GM19324 (cell line): ENCODE results near the gene EPS8L3.
"Not testable (repeated sequence)": the region's sequence is repeated elsewhere in the genome, so short reads cannot be mapped to it uniquely, and the experiment has no call there.

ENCODE experiments used
- ATAC-seq: cut with Tn5 transposase; IDR thresholded peaks from one replicate; pipeline ENCODE4 v1.9.1; 2021; ENCODE audit warnings: mild to moderate bottlenecking, moderate library complexity; ENCODE audit not compliant: unreplicated experiment, low FRiP score

EPS8L3 gene

GRCh38 chr1:109716570-109717090 is 47.1 kb downstream of the EPS8L3 start:
- ATAC-seq, result no peak

- no peak for ATAC-seq
Measured at GRCh38 chr1:109716121-109716520, 47.6 kb downstream of the EPS8L3 start.

- no peak for ATAC-seq
Measured at GRCh38 chr1:109714661-109715372, 48.9 kb downstream of the EPS8L3 start.

- ATAC-seq, result no peak
Measured at GRCh38 chr1:109713636-109714035, 50.1 kb downstream of the EPS8L3 start.

GRCh38 chr1:109712321-109712864 is 51.3 kb downstream of the EPS8L3 start:
- no peak for ATAC-seq

GRCh38 chr1:109711593-109712320 is 52.0 kb downstream of the EPS8L3 start, which contains the start of gene GSTM5:
Gene GSTM5 (plus strand): TSS chr1:109712251. CDS start chr1:109712313, 62 bp downstream.
- not testable (repeated sequence) for ATAC-seq

GRCh38 chr1:109709822-109710221 is 53.9 kb downstream of the EPS8L3 start:
- not testable (repeated sequence) for ATAC-seq

- ATAC-seq, result not testable (repeated sequence)
Measured at GRCh38 chr1:109708949-109709348, 54.8 kb downstream of the EPS8L3 start.

- ATAC-seq, result no peak
Measured at GRCh38 chr1:109705411-109705810, 58.3 kb downstream of the EPS8L3 start.

- ATAC-seq, result no peak
Measured at GRCh38 chr1:109704173-109704572, 59.5 kb downstream of the EPS8L3 start.

GRCh38 chr1:109702940-109703339 is 60.8 kb downstream of the EPS8L3 start:
- ATAC-seq, result not testable (repeated sequence)
